CD14-positive monocyte (primary cell): ENCODE data around the gene PARVB. TPM values are rescaled to one million over a fixed set of nuclear protein-coding genes. Genes with fewer than 3 reads are reported as not detected.

Source experiments
- DNase-seq, 3 donors: peaks; one replicate each; pipeline ENCODE4 v3.0.0-alpha.2; 2011 to 2022
- H2AFZ ChIP-seq: 2 replicates; pipeline ENCODE4 v1.6.0; 2012; ENCODE audit warnings: mild to moderate bottlenecking, low read depth, low read length, inconsistent platforms; ENCODE audit not compliant: insufficient read depth, poor library complexity, severe bottlenecking
- H3K27ac ChIP-seq, 2 donors: 1 replicate in 1 of 2; 2 replicates in 1 of 2; pipeline ENCODE4 v1.5.1; 2012 to 2013; ENCODE audit warnings: low read length in 2 of 2, control low read depth in 1 of 2, inconsistent platforms in 1 of 2, low read depth in 1 of 2, mild to moderate bottlenecking in 1 of 2
- H3K27me3 ChIP-seq, 2 donors: one replicate each; pipeline versions ENCODE4 v1.6.0 to v1.6.1; 2011 to 2013; ENCODE audit warnings: low read length in 2 of 2; ENCODE audit not compliant: control insufficient read depth in 2 of 2, insufficient read depth in 2 of 2
- H3K36me3 ChIP-seq, 2 donors: replicated peaks in 1 of 2; 1 replicate in 1 of 2; 2 replicates in 1 of 2; pipeline versions ENCODE4 v1.5.1 to v1.6.1; 2012 to 2013; ENCODE audit warnings: low read length in 2 of 2, control low read depth in 1 of 2, inconsistent platforms in 1 of 2, mild to moderate bottlenecking in 1 of 2; ENCODE audit not compliant: insufficient read depth in 2 of 2, control insufficient read depth in 1 of 2
- H3K4me1 ChIP-seq, 2 donors: 1 replicate in 1 of 2; 2 replicates in 1 of 2; pipeline versions ENCODE4 v1.5.1 to v1.6.1; 2012 to 2013; ENCODE audit warnings: low read length in 2 of 2, control low read depth in 1 of 2, inconsistent platforms in 1 of 2, mild to moderate bottlenecking in 1 of 2, moderate library complexity in 1 of 2; ENCODE audit not compliant: insufficient read depth in 2 of 2, control insufficient read depth in 1 of 2
- H3K4me2 ChIP-seq: replicated peaks from 2 replicates; pipeline ENCODE3; 2012; ENCODE audit warnings: low read length, moderate library complexity, mild to moderate bottlenecking; ENCODE audit not compliant: poor library complexity, severe bottlenecking; ENCODE audit errors: extremely low read depth
- H3K4me3 ChIP-seq, 3 experiments: fragments of 200-600 bp in 1 of 3; sonication (generic) in 1 of 3; replicated peaks in 1 of 3; 1 replicate in 2 of 3; 2 replicates in 1 of 3; pipeline ENCODE4 v1.5.1; 2011 to 2013; ENCODE audit warnings: low read length in 3 of 3, mild to moderate bottlenecking in 3 of 3, control low read depth in 2 of 3, low read depth in 2 of 3, inconsistent platforms in 1 of 3, moderate library complexity in 1 of 3
- H3K79me2 ChIP-seq: 2 replicates; pipeline ENCODE4 v1.6.0; 2012; ENCODE audit warnings: mild to moderate bottlenecking, control low read depth, inconsistent platforms, low read length, moderate library complexity; ENCODE audit not compliant: insufficient read depth
- H3K9ac ChIP-seq: 2 replicates; pipeline ENCODE4 v1.6.0; 2017; ENCODE audit warnings: low read length, mild to moderate bottlenecking; ENCODE audit not compliant: insufficient read depth, poor library complexity, severe bottlenecking
- H3K9me3 ChIP-seq, 2 donors: replicated peaks in 1 of 2; 1 replicate in 1 of 2; 2 replicates in 1 of 2; pipeline versions ENCODE4 v1.5.1 to v1.6.1; 2012 to 2013; ENCODE audit warnings: low read length in 2 of 2, control low read depth in 1 of 2; ENCODE audit not compliant: control insufficient read depth in 1 of 2, insufficient read depth in 1 of 2
- H4K20me1 ChIP-seq: 2 replicates; pipeline ENCODE4 v1.6.0; 2012; ENCODE audit warnings: mild to moderate bottlenecking, low read length, control low read depth, moderate library complexity; ENCODE audit not compliant: insufficient read depth
- H3K27ac Mint-ChIP-seq, 7 donors: one replicate each; pipeline ENCODE4 v1.8.0; 2020; ENCODE audit warnings: mild to moderate bottlenecking in 7 of 7, mixed read lengths in 7 of 7, moderate library complexity in 6 of 7, inconsistent platforms in 2 of 7
- H3K27me3 Mint-ChIP-seq, 3 donors: one replicate each; pipeline ENCODE4 v1.8.0; 2021 to 2022; ENCODE audit warnings: low read depth in 3 of 3, mild to moderate bottlenecking in 3 of 3, mixed read lengths in 3 of 3, moderate library complexity in 3 of 3, inconsistent platforms in 1 of 3
- H3K36me3 Mint-ChIP-seq, 2 donors: one replicate each; pipeline ENCODE4 v1.8.0; 2020; ENCODE audit warnings: mixed read lengths in 2 of 2, inconsistent platforms in 1 of 2, mild to moderate bottlenecking in 1 of 2
- H3K4me1 Mint-ChIP-seq: one replicate; pipeline ENCODE4 v1.8.0; 2020; ENCODE audit warnings: mild to moderate bottlenecking, mixed read lengths
- H3K4me3 Mint-ChIP-seq, 2 donors: one replicate each; pipeline ENCODE4 v1.8.0; 2020; ENCODE audit warnings: mild to moderate bottlenecking in 2 of 2, mixed read lengths in 2 of 2, moderate library complexity in 1 of 2
- H3K9me3 Mint-ChIP-seq, 7 donors: one replicate each; pipeline ENCODE4 v1.8.0; 2020 to 2022; ENCODE audit warnings: mixed read lengths in 7 of 7, mild to moderate bottlenecking in 6 of 7, moderate library complexity in 6 of 7, inconsistent platforms in 2 of 7
- WGBS: methylation state at CpG from one replicate; pipeline ENCODE4 v1.1.5; 2013; ENCODE audit warnings: missing lambda C conversion rate; ENCODE audit not compliant: insufficient coverage; 5-methylcytosine and 5-hydroxymethylcytosine counted together
- intact Hi-C, 2 donors: fragments of 100-400 bp; cut with micrococcal nuclease; formaldehyde crosslinking; loops; one replicate each; pipeline versions ENCODE4 v1.15.0 to v1.15.1; 2023
- polyA plus RNA-seq, 3 donors: library from polyadenylated mRNA; depleted of rRNA in 1 of 3; unstranded in 2 of 3; stranded (reverse) in 1 of 3; fragments of 300-500 nt in 2 of 3; fragments of >200 nt in 1 of 3; fragmentation: Illumina TruSeq in 2 of 3; gene quantifications; 1 replicate in 2 of 3; 2 replicates in 1 of 3; pipeline ENCODE4 v1.2.3, GENCODE V29; 2012 to 2021
- TF ChIP-seq, protein P1 (sequence below): fragments of 200-600 bp; IDR thresholded peaks from one replicate; pipeline ENCODE4 v1.8.0; 2022; ENCODE audit warnings: antibody characterized with exemption, mild to moderate bottlenecking

The PARVB gene
- polyA plus RNA-seq, 3 donors = 13.4 to 38.5 (median 17.9) TPM

DNA sequence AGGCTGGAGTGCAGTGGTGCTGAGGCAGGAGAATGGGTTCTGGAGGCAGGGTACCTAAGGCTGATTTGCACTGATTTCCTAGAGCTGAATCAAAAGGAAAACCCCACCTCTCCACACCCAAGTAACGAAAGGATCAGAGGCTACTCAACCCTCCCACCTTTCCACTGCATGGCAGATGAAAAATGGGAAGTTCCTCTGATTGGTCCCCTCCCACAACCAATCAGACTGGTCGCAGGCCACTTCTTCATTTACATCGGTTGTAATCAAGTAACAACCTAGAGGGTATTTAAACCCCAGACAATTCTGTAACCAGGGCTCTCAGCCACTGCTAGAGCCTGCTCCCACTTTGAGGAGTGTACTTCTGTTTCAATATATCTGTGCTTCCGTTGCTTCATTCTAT is 18.6 kb upstream of the PARVB start:
- Histone ChIP-seq H4K20me1 (no peaks in the 10 kb centered on the region), H3K4me3 (peak overlapping the region; percentile 4 to 61 (median 23)), H3K9ac (no peak overlapping the region), H3K27ac (peak overlapping the region in 1 of 2 donors; percentile 41), H2AFZ (peak overlapping the region; percentile 35), H3K36me3 (no peaks in the 10 kb centered on the region), H3K9me3 (peaks cover 0 to 9% of the 10 kb centered on the region in 2 donors), H3K4me2 (peak overlapping the region; percentile 59), H3K27me3 (no peaks in the 10 kb centered on the region), H3K79me2 (no peaks in the 10 kb centered on the region), H3K4me1 (peaks cover 6 to 8% of the 10 kb centered on the region in 2 donors)
- H3K27me3 Mint-ChIP-seq = peaks cover 0 to 2% (median 0%) of the 10 kb centered on the region in 3 donors
- TF ChIP-seq, protein P1, sequence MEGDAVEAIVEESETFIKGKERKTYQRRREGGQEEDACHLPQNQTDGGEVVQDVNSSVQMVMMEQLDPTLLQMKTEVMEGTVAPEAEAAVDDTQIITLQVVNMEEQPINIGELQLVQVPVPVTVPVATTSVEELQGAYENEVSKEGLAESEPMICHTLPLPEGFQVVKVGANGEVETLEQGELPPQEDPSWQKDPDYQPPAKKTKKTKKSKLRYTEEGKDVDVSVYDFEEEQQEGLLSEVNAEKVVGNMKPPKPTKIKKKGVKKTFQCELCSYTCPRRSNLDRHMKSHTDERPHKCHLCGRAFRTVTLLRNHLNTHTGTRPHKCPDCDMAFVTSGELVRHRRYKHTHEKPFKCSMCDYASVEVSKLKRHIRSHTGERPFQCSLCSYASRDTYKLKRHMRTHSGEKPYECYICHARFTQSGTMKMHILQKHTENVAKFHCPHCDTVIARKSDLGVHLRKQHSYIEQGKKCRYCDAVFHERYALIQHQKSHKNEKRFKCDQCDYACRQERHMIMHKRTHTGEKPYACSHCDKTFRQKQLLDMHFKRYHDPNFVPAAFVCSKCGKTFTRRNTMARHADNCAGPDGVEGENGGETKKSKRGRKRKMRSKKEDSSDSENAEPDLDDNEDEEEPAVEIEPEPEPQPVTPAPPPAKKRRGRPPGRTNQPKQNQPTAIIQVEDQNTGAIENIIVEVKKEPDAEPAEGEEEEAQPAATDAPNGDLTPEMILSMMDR = no peak
- H3K36me3 Mint-ChIP-seq = peaks cover 2 to 4% of the 10 kb centered on the region in 2 donors
- peaks cover 3 to 8% (median 5%) of the 10 kb centered on the region in 7 donors for H3K9me3 Mint-ChIP-seq
- H3K27ac Mint-ChIP-seq = peak overlapping the region; percentile 61 to 93 (median 89)
- 0% methylated on average over 1 of the region's 4 CpGs for WGBS
- peaks cover 5% of the 10 kb centered on the region for H3K4me1 Mint-ChIP-seq
- intact Hi-C loops = no loop called here
- H3K4me3 Mint-ChIP-seq = peak overlapping the region; percentile 69 to 76
- DNase-seq = peak; percentile 62 to 83 (median 81)

GRCh38 chr22:44012162-44012561 is 11.9 kb upstream of the PARVB start:
- peaks cover 6% of the 10 kb centered on the region for H3K4me1 Mint-ChIP-seq
- H3K9me3 ChIP-seq = no peaks in the 10 kb centered on the region
- no peak overlapping the region for H3K4me2 ChIP-seq

More at GRCh38 chr22:44012162-44012561, 11.9 kb upstream of the PARVB start:
- intact Hi-C loops = no loop called here
- no peak for DNase-seq
- H4K20me1 ChIP-seq = no peaks in the 10 kb centered on the region
- H3K9ac ChIP-seq = no peak overlapping the region
- no peaks in the 10 kb centered on the region for H3K27me3 ChIP-seq
- 42% methylated on average over 2 of the region's 5 CpGs for WGBS
- H3K36me3 ChIP-seq = no peaks in the 10 kb centered on the region
- H3K79me2 ChIP-seq = no peaks in the 10 kb centered on the region
- no peak overlapping the region for H3K4me3 ChIP-seq
- no peaks in the 10 kb centered on the region for H3K36me3 Mint-ChIP-seq
- H3K9me3 Mint-ChIP-seq = no peaks in the 10 kb centered on the region
- no peak overlapping the region for H3K4me3 Mint-ChIP-seq
- H3K27me3 Mint-ChIP-seq = peaks cover 0 to 7% (median 4%) of the 10 kb centered on the region in 3 donors
- no peak overlapping the region for H2AFZ ChIP-seq
- H3K27ac Mint-ChIP-seq = no peak overlapping the region
- no peak overlapping the region for H3K27ac ChIP-seq
- no peaks in the 10 kb centered on the region for H3K4me1 ChIP-seq
- TF ChIP-seq, protein P1 = no peak
